HG03521 (cell line): ENCODE data around the gene CFAP58.
"Not testable (repeated sequence)": the region's sequence is repeated elsewhere in the genome, so short reads cannot be mapped to it uniquely, and the experiment has no call there.

ENCODE experiments used
- ATAC-seq: cut with Tn5 transposase; IDR thresholded peaks from one replicate; pipeline ENCODE4 v1.9.1; 2021; ENCODE audit warnings: mild to moderate bottlenecking, moderate library complexity; ENCODE audit not compliant: unreplicated experiment

Gene CFAP58

GRCh38 chr10:104427989-104428388, 74.4 kb downstream of the CFAP58 start:
- ATAC-seq: no peak

DNA sequence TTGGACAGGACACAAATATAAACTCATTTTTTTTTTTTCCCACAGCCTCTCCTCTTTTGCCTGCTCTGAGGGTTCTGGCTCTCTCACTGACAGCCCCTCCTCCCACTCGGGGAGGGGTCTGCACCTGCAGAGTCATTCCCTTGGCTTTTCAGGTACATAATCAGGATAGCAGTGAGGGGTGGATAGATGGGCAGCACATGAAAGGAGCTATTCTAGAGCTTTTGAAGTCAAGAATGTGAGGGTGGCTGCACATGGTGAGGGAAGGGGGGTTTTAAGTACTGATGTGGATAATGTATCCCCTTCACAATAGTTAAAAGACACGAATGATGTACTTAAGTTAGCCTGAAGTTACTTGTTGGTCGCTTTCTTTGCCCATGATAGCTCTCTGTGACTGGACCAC, 76.2 kb downstream of the CFAP58 start:
- no peak for ATAC-seq

- no peak for ATAC-seq
Measured at GRCh38 chr10:104430360-104430759, 76.7 kb downstream of the CFAP58 start.

- ATAC-seq: no peak
Measured at GRCh38 chr10:104433669-104434068, 80.0 kb downstream of the CFAP58 start.

DNA sequence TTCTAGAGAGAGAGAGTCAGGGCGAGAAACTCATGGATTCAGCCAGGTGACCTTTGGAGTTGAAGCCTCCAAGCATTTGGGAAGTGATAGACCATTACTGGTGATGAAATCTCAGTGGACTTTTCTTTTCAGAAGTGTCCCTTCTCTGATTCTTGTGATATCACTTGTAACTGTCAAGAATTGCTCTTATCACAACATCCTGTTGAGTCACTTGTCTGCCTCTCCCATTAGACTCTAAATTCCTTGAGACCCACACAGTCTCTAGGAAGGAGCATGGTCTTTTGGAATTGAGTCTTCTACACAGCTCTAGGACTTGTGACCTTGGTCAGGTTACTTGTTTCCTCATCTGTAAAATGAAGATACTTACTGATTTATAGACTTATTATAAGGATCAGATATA, 81.0 kb downstream of the CFAP58 start:
- no peak for ATAC-seq

- no peak for ATAC-seq
Measured at GRCh38 chr10:104435822-104436221, 82.2 kb downstream of the CFAP58 start.

DNA sequence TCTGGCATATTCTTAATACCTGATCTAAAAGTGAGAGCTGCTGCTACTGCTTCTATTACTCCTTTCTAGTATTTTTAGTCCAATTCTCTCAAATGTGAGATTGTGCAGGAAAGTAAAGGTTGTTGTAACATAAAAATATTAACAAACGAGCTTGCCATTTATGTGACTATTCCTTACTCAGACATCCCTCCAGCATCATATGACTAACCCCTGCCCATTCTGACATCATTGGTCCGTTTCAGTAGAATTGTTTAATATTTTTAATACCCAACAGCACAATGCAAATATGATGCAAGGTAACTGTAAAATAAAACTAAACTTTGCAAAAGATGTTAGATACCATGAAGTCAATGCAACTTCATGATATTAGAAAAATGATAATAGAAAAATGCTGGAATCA, 83.6 kb downstream of the CFAP58 start:
- ATAC-seq: no peak

- ATAC-seq: no peak
Measured at GRCh38 chr10:104440221-104440620, 86.6 kb downstream of the CFAP58 start.

- no peak for ATAC-seq
Measured at GRCh38 chr10:104441329-104442000, 87.8 kb downstream of the CFAP58 start.

DNA sequence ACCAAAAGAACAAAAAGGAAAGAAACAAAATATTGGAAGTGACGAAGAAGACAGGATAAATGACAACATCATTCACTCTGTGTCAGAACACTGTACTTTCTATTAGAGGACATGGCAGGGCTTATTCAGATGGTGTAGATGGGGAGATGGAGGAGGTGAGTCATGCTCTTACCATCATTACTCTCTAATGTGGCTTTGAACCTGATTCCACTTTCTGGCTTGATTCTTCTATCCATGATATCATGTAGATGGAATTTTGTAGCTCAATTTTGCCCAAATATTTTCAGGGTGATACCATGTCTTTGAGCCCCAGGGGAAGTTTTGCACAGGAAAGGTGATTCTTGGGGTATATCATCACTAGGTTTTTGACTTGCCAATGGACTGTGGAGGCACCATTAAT, 91.7 kb downstream of the CFAP58 start:
- no peak for ATAC-seq

DNA sequence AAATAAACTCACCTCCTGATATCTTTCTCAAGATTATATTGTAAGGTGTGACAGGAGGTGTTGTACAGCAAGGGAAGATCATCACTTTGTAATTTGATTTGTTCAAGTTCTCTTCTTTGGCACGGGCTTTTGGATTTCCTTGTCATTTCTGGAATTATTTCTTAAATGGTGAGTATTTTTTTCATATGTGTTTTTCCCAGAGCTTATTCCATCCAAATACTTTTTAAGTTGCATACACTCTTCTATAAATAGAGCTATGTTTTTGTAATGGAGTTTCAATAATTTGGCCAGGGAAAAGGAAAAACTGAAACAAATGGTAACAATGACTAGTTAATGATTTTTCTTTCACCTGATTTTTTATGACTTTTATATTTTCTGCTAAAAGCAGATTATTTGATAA, 92.5 kb downstream of the CFAP58 start:
- ATAC-seq: no peak

DNA sequence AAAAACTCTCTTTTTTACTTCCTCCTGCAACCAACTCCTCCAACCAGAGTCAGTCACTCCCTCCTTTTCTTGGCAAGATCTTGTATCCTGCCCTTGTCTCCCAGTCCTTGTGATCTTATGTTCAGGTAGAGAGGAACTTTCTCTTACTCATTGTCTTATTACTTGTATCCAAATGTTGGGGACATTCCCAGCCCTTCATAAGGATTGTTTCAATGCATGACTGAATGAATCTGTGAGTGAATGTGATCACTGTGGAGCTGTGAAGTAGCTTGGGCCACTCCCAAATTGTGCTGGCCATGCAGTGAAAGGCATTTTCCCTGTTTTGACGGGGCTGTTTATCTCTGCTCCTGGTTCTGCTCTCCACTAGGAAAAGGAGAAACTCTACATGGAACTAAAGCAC, 93.7 kb downstream of the CFAP58 start:
- no peak for ATAC-seq

- no peak for ATAC-seq
Measured at GRCh38 chr10:104447906-104448305, 94.3 kb downstream of the CFAP58 start.

DNA sequence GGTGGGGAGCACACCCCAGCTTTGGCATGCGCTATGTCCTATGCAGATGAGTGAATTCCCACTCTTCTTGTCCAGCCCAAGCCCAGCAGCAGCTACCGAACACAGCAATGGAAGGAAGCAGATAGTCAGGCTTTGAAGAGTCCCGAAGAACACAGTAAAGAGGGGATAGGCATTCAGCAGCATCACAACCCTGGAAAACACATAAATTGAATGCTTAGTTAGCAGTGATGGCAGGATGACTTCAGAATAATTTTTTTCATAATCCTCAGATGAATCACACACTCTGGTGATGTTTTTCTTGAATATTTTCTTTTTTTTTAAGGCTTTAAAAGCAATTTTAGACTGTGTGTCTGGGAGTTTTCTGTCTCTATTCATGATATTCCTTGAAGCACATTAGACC, 95.8 kb downstream of the CFAP58 start:
- ATAC-seq: no peak

DNA sequence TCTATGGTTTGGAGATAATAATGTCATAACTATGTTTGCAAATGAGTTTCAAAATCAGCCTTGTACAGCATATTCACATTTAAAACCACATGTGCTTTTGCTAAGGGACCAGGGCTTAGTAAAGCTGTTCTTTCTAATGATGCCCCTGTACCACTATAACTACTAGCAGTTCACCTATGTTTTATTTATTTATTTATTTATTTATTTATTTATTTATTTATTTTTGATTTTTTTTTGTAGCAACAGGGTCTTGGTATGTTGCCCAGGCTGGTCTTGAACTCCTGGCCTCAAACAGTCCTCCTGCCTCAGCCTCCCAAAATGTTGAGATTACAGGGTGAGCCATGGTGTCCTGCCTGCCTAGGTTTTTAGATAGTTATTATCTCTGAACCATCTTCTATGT, 96.9 kb downstream of the CFAP58 start:
- ATAC-seq: no peak

- no peak for ATAC-seq
Measured at GRCh38 chr10:104450954-104451353, 97.3 kb downstream of the CFAP58 start.

DNA sequence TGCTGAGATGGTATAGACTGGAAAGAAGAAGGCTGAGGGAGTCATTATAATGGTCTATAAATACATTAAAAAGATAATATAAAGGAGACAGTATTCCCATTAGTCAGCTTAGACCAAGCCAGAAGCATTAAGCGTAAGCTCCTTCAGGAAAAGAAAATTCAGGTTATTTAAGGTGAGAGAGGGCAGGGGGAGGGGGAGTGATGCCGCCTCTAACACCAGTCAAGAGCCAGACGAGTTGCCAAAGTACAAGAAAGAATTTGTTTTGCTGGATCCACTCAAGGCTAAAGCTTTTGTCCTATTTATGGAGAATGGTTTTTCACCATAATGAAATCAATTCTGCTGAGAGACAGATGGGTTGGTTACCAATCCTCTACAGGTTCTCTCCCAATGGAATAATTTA, 99.3 kb downstream of the CFAP58 start:
- no peak for ATAC-seq

DNA sequence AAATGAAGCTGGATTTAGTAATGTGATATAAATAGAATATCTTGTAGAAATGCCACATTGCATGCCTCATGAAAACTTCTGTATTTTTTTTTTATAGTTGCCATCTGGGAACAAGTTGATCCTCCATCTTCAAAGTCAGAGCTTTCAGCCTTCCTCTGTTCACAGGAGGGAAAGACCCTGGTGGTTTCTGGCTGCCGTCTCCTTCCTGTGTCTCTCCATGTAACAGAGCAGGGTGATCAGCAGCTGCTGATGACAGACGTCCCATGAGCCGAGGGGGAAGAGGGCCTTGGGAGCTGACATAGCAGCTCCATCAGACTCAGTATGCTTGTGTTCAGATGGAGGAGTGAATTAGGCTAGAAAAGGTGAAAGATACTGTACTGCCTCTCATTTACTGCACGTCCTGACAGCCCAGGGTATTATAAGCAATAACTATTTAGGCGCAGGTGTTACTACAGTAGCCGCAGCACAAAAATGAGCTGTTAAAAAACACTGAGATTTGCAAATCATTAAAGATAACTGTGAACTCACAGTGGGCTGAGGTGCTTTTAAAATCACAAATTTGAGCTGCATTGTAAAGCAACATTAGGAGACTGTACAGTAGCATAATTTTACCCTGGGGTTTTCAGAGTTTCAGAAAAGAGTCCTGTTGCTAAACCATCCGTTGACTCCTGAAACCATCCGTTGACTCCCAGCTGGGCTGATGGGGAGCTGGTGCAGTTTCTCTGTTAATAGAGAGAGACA, 103.3 kb downstream of the CFAP58 start:
- ATAC-seq: no peak

- no peak for ATAC-seq
Measured at GRCh38 chr10:104457543-104457828, 103.9 kb downstream of the CFAP58 start.

DNA sequence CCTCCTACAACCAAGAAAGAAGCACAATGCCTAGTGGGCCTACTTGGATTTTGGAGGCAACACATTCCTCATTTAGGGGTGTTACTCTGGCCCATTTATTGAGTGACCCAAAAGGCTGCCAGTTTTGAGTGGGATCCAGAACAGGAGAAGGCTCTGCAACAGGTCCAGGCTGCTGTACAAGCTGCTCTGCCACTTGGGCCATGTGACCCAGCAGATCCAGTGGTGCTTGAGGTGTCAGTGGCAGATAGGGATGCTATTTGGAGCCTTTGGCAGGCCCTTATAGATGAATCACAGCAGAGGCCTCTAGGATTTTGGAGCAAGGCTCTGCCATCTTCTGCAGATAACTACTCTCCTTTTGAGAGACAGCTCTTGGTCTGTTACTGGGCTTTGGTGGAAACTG, 111.9 kb downstream of the CFAP58 start:
- not testable (repeated sequence) for ATAC-seq

GRCh38 chr10:104468818-104469217, 115.2 kb downstream of the CFAP58 start:
- ATAC-seq: not testable (repeated sequence)

GRCh38 chr10:104472505-104472904, 118.9 kb downstream of the CFAP58 start:
- no peak for ATAC-seq
